Heart left ventricle (tissue), 16 donors: Measurements from ENCODE around the gene LGALS9C. TPM values are rescaled to one million over a fixed set of nuclear protein-coding genes. Genes with fewer than 3 reads are reported as not detected.
"Not testable (repeated sequence)": the region's sequence is repeated elsewhere in the genome, so short reads cannot be mapped to it uniquely, and the experiment has no call there.

Source experiments
- ATAC-seq, 4 donors: fragments of 200-7000 bp; cut with Tn5 transposase; one replicate each; pipeline ENCODE4 v1.9.1; 2020 to 2022; ENCODE audit warnings: moderate library complexity in 4 of 4, mild to moderate bottlenecking in 3 of 4, moderate number of reproducible peaks in 1 of 4
- DNase-seq, 5 donors: peaks; one replicate each; pipeline ENCODE4 v3.0.0-alpha.2; 2020
- H3K27ac ChIP-seq, 12 donors: fragments of 200-600 bp; sonication (generic) in 4 of 12; one replicate each; pipeline versions ENCODE4 v1.5.0 to v1.8.0; 2016 to 2022; ENCODE audit warnings: mild to moderate bottlenecking in 2 of 12
- H3K27me3 ChIP-seq, 9 donors: fragments of 200-600 bp; sonication (generic) in 2 of 9; one replicate each; pipeline versions ENCODE4 v1.5.1 to v1.8.0; 2016 to 2022; ENCODE audit warnings: mild to moderate bottlenecking in 3 of 9
- H3K36me3 ChIP-seq, 9 donors: fragments of 200-600 bp; sonication (generic) in 2 of 9; one replicate each; pipeline versions ENCODE4 v1.5.0 to v1.8.0; 2018 to 2022; ENCODE audit warnings: mild to moderate bottlenecking in 2 of 9
- H3K4me1 ChIP-seq, 12 donors: fragments of 200-600 bp; sonication (generic) in 4 of 12; one replicate each; pipeline versions ENCODE4 v1.5.0 to v1.8.0; 2016 to 2022; ENCODE audit warnings: mild to moderate bottlenecking in 3 of 12
- H3K4me3 ChIP-seq, 12 donors: fragments of 200-600 bp; sonication (generic) in 4 of 12; one replicate each; pipeline versions ENCODE4 v1.5.0 to v1.8.0; 2017 to 2022; ENCODE audit warnings: mild to moderate bottlenecking in 9 of 12, moderate library complexity in 4 of 12
- H3K9me3 ChIP-seq, 12 donors: fragments of 200-600 bp; sonication (generic) in 4 of 12; one replicate each; pipeline versions ENCODE4 v1.5.0 to v1.8.0; 2016 to 2022; ENCODE audit warnings: mild to moderate bottlenecking in 1 of 12
- WGBS, 4 donors: extraction: QIAGEN DNeasy Blood & Tissue Kit in 2 of 4; methylation state at CpG; one replicate each; pipeline versions ENCODE4 v1.1.5 to v1.1.7; 2013 to 2018; 5-methylcytosine and 5-hydroxymethylcytosine counted together
- intact Hi-C, 10 donors: fragments of 100-400 bp; cut with DNase I; formaldehyde crosslinking; loops; one replicate each; pipeline versions ENCODE4 v1.11.1 to v1.14.2; 2022
- polyA plus RNA-seq, 2 donors: library from polyadenylated mRNA; stranded (reverse); fragments of 200-250 nt; gene quantifications; one replicate each; pipeline ENCODE4 v1.2.3, GENCODE V29; 2013
- total RNA-seq, 9 donors: library from RNA; depleted of rRNA in 2 of 9; stranded (reverse); fragments of >200 nt in 2 of 9; fragmentation: NEBNext Ultra II Directional in 3 of 9; extraction: Animal tissue kit (Norgen Biotek cat#: 25700) in 3 of 9; gene quantifications; one replicate each; pipeline versions ENCODE4 v1.1.0 to v1.2.4, GENCODE V29; 2016 to 2023
- TF ChIP-seq, protein P1 (sequence below), 12 donors: fragments of 200-600 bp; sonication (generic) in 4 of 12; IDR thresholded peaks; one replicate each; pipeline versions ENCODE4 v1.5.0 to v1.8.0; 2018 to 2022; ENCODE audit warnings: antibody characterized with exemption in 12 of 12, mild to moderate bottlenecking in 5 of 12
- donor health status: ischemic (EF 13 %, LVEDD 7.1; RV severe dilation, severe dysfunction).
- donor health status: healthy with polysubstance abuse.
- donor health status: DM: no; HTN: yes; CAD: no.
- donor health status: DM: no; HTN: no; CAD: no.
- donor health status: ischemic (EF 25% LVEDD 6.9; RV normal size, moderate dysfunction).
- donor health status: ischemic (EF 25% LVEDD 5.7; RV mildly dilated, moderate dysfunction).
- donor health status: healthy.
- donor health status: DM: yes; HTN: yes; CAD: no.
- donor health status: ischemic (EF 35%, LVEDD 5.7; RV mildly dilated, moderate dysfunction).
- donor health status: nonischemic (EF 11% LVEDD 7.7; RV severe dilation, severe dysfunction).
- donor health status: DM: yes; HTN: yes; CAD: no.
- donor health status: PGD.
- donor health status: ischemic (EF 29% LVEDD 5.4; RV normal size, mild dysfunction).
- donor health status: nonischemic (EF 23%, LVEDD 6.1; RV moderate dilation, normal function).

Gene LGALS9C
- total and polyA plus RNA-seq, 11 donors = 0.43 TPM; not detected in 10

DNA sequence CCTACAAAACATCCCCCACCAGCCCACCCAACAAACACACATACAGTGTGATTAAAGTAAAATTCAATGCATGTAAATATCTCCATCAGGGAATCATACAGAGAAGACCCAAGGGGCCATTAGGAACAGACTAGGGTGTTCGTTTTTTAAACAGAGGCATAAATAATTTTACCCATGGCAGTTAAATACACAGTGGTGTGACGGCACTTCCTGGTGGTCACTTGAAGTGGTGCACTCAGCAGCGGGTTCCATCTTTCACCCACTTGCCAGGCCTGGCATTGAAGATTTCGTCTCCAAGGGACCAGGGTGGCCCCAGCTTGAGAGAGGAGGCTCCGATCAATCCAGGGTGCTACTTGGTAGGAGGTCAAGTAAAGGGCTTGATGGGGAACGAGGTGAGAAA, 20.5 kb downstream of the LGALS9C start:
- intact Hi-C loops = not testable (repeated sequence)

GRCh38 chr17:18499100-18499499, 22.5 kb downstream of the LGALS9C start:
- intact Hi-C loops, H3K4me1 ChIP-seq, H3K27ac ChIP-seq, ATAC-seq, H3K4me3 ChIP-seq, DNase-seq, H3K36me3 ChIP-seq, H3K9me3 ChIP-seq, H3K27me3 ChIP-seq: not testable (repeated sequence)
- 44 to 67% methylated on average over 2 of the region's 6 CpGs; no CpG with 5 or more reads in 2 of the 4 donors for WGBS, 4 donors

More for the DNA sequence above, 20.5 kb downstream of the LGALS9C start:
- not testable (repeated sequence) for DNase-seq, H3K4me1 ChIP-seq, H3K4me3 ChIP-seq, H3K27me3 ChIP-seq, H3K9me3 ChIP-seq, H3K36me3 ChIP-seq, H3K27ac ChIP-seq, ATAC-seq
- WGBS, 4 donors = 54 to 66% (median 59%) methylated on average over 6 of the region's 6 CpGs
- TF ChIP-seq, protein P1, sequence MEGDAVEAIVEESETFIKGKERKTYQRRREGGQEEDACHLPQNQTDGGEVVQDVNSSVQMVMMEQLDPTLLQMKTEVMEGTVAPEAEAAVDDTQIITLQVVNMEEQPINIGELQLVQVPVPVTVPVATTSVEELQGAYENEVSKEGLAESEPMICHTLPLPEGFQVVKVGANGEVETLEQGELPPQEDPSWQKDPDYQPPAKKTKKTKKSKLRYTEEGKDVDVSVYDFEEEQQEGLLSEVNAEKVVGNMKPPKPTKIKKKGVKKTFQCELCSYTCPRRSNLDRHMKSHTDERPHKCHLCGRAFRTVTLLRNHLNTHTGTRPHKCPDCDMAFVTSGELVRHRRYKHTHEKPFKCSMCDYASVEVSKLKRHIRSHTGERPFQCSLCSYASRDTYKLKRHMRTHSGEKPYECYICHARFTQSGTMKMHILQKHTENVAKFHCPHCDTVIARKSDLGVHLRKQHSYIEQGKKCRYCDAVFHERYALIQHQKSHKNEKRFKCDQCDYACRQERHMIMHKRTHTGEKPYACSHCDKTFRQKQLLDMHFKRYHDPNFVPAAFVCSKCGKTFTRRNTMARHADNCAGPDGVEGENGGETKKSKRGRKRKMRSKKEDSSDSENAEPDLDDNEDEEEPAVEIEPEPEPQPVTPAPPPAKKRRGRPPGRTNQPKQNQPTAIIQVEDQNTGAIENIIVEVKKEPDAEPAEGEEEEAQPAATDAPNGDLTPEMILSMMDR (IDR thresholded peaks at IDR 0.05) = peak in 3 of 12 donors; percentile 5 to 9 (median 7)

DNA sequence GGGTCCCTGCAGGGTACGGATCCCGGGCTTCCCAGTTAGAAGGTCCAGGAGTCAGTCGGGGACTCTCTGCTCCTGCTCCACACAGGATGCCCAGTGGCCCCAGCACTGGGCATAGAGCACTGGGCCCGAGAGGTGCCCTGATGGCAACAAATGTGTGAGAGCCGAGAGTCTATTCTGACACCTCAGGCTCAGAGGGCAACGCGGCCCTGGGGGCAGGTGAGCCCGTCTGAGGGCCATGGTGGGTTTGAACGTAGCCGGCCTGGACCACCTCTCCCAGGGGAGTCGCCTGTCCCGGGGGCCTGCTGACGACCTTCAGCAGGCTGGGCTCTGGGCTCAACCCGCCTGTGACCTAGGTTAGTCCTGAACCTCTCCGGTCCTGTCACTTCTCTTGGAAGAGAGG, 23.2 kb downstream of the LGALS9C start:
- H3K4me3 ChIP-seq, H3K9me3 ChIP-seq, intact Hi-C loops, H3K27ac ChIP-seq, ATAC-seq, H3K27me3 ChIP-seq, H3K36me3 ChIP-seq, H3K4me1 ChIP-seq, DNase-seq: not testable (repeated sequence)
- 79 to 88% (median 82%) methylated on average over 1 to 15 of the region's 15 CpGs for WGBS, 4 donors

- WGBS, 4 donors = 26 to 38% methylated on average over 2 of the region's 10 CpGs; no CpG with 5 or more reads in 2 of the 4 donors
- H3K27me3 ChIP-seq, H3K4me1 ChIP-seq, DNase-seq, H3K27ac ChIP-seq, H3K9me3 ChIP-seq, H3K4me3 ChIP-seq, ATAC-seq, H3K36me3 ChIP-seq, intact Hi-C loops: not testable (repeated sequence)
These were observed 23.7 kb downstream of the LGALS9C start for GRCh38 chr17:18500281-18500680.

- intact Hi-C loops, H3K9me3 ChIP-seq, H3K4me3 ChIP-seq, DNase-seq, ATAC-seq, H3K36me3 ChIP-seq, H3K27me3 ChIP-seq, H3K4me1 ChIP-seq, H3K27ac ChIP-seq: not testable (repeated sequence)
- WGBS, 4 donors = 67 to 76% (median 71%) methylated on average over 8 to 13 of the region's 18 CpGs
These were observed 24.2 kb downstream of the LGALS9C start for GRCh38 chr17:18500816-18501215.

GRCh38 chr17:18503221-18503620, 26.6 kb downstream of the LGALS9C start:
- H3K36me3 ChIP-seq, H3K4me1 ChIP-seq, H3K27ac ChIP-seq, H3K4me3 ChIP-seq, H3K9me3 ChIP-seq, H3K27me3 ChIP-seq, DNase-seq, intact Hi-C loops, ATAC-seq: not testable (repeated sequence)
- WGBS, 4 donors = 0% methylated on average over 1 of the region's 5 CpGs; no CpG with 5 or more reads in 2 of the 4 donors

DNA sequence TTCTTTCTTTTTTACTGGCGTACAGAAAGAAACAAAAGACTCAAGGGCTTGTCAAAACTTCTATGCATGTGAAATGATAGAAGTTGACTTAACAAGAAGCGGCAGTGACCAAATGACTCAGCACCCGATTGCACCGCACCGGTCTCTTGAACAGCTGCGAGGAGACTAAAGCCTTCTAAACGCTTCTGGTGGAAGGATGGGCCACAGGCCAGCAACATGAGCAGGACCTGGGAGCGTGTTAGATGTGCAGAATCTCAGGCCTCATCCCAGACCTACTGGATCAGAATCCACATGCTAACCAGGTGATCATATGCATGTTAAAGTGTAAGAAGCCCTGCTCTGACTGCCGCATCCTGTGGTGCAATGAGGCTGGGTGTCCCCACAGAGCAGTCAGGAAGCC, 31.1 kb downstream of the LGALS9C start:
- intact Hi-C loops, H3K9me3 ChIP-seq, H3K36me3 ChIP-seq, DNase-seq, H3K27me3 ChIP-seq, ATAC-seq, H3K4me3 ChIP-seq, H3K4me1 ChIP-seq, H3K27ac ChIP-seq: not testable (repeated sequence)
- WGBS, 4 donors = 76 to 100% (median 80%) methylated on average over 1 to 6 of the region's 9 CpGs; no CpG with 5 or more reads in 1 of the 4 donors

- H3K36me3 ChIP-seq, DNase-seq, ATAC-seq, H3K4me1 ChIP-seq, H3K27me3 ChIP-seq, H3K4me3 ChIP-seq, H3K27ac ChIP-seq, intact Hi-C loops, H3K9me3 ChIP-seq: not testable (repeated sequence)
- WGBS, 4 donors = 84 to 90% (median 88%) methylated on average over 3 of the region's 3 CpGs
These were observed 32.1 kb downstream of the LGALS9C start for GRCh38 chr17:18508667-18509066.

DNA sequence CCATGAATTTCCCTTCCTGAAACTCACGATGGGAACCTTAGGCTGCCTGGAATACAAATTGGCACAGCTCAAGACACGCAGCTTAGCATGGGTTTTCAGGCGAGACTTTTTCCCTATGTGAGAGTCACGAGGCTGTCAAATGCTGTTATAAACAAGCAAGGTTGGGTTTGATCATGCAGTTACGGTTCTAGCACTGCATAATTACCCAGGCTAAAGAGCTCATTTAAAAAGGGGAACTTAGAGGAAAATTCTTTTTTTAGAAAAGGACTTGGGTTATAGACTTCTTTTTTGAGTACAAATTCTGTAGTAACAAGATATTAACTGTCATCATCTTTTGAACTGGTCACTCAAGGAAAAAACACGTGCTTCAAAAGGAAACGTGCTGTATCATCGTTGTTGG, 44.5 kb downstream of the LGALS9C start:
- H3K27ac ChIP-seq, H3K4me1 ChIP-seq, intact Hi-C loops, H3K36me3 ChIP-seq, DNase-seq, H3K9me3 ChIP-seq, H3K27me3 ChIP-seq, H3K4me3 ChIP-seq, ATAC-seq: not testable (repeated sequence)
- 55 to 100% (median 70%) methylated on average over 1 to 6 of the region's 8 CpGs; no CpG with 5 or more reads in 1 of the 4 donors for WGBS, 4 donors

DNA sequence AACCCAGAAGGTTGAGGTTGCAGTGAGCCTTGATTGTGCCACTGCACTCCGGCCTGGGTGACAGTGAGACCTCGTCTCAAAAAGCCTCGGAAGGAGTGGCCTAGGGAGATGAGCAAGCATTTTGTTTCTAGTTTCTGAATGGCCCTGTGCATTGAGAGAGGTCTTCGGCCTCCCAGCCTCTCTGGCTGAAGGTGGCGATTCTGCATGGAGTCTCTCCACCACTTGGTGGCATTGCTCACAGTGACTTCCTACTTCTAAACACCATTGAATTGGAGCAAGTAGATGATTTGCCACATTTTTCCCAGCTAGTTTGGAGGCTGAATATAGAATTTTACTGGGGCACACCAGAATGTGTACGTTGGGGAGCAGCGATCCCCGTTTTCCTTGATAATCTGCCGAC, 48.4 kb downstream of the LGALS9C start:
- H3K4me3 ChIP-seq, H3K27me3 ChIP-seq, intact Hi-C loops, H3K36me3 ChIP-seq, H3K9me3 ChIP-seq, H3K4me1 ChIP-seq, DNase-seq, H3K27ac ChIP-seq, ATAC-seq: not testable (repeated sequence)
- WGBS, 4 donors = 82 to 92% (median 88%) methylated on average over 4 to 7 of the region's 9 CpGs
